D721Med (cell line): ENCODE measurements around the gene KRT7.

Source experiments
- DNase-seq: peaks from one replicate; pipeline ENCODE4 v3.0.0; 2011; ENCODE audit warnings: low spot score; ENCODE audit not compliant: insufficient read length
- FAIRE-seq: peaks from 2 replicates; lab custom pipeline; 2011; peaks lifted over from hg19 to GRCh38; lab: Jason Lieb, UNC
- TF ChIP-seq, protein P1 (sequence below): IDR thresholded peaks from 2 replicates; pipeline ENCODE4 v1.5.1; 2012; ENCODE audit warnings: mild to moderate bottlenecking, control low read depth; ENCODE audit not compliant: insufficient read depth; ENCODE audit errors: missing control alignments

The KRT7 gene

DNA sequence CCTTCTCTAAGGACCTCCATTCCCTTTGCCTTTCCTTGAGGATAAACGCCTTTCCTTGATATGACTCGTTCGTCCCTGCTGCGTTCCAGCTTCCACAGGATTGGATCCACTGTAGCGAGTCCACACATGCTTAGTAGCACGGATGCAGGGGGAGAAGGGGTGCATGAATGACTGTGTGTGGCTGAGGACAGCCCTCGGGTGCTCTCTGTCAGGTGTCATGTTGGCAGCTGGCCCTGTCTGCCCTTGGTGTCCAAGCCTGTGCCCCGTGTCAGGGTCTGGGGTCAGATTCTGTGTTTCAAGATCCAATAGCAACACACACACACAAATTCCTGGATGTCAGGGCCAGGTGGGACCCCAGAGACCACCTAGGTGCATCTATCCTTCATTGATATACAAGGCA is 23.7 kb upstream of the KRT7 start:
- FAIRE-seq (no peak), DNase-seq (no peak)
- TF ChIP-seq, protein P1, sequence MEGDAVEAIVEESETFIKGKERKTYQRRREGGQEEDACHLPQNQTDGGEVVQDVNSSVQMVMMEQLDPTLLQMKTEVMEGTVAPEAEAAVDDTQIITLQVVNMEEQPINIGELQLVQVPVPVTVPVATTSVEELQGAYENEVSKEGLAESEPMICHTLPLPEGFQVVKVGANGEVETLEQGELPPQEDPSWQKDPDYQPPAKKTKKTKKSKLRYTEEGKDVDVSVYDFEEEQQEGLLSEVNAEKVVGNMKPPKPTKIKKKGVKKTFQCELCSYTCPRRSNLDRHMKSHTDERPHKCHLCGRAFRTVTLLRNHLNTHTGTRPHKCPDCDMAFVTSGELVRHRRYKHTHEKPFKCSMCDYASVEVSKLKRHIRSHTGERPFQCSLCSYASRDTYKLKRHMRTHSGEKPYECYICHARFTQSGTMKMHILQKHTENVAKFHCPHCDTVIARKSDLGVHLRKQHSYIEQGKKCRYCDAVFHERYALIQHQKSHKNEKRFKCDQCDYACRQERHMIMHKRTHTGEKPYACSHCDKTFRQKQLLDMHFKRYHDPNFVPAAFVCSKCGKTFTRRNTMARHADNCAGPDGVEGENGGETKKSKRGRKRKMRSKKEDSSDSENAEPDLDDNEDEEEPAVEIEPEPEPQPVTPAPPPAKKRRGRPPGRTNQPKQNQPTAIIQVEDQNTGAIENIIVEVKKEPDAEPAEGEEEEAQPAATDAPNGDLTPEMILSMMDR = no peak

DNA sequence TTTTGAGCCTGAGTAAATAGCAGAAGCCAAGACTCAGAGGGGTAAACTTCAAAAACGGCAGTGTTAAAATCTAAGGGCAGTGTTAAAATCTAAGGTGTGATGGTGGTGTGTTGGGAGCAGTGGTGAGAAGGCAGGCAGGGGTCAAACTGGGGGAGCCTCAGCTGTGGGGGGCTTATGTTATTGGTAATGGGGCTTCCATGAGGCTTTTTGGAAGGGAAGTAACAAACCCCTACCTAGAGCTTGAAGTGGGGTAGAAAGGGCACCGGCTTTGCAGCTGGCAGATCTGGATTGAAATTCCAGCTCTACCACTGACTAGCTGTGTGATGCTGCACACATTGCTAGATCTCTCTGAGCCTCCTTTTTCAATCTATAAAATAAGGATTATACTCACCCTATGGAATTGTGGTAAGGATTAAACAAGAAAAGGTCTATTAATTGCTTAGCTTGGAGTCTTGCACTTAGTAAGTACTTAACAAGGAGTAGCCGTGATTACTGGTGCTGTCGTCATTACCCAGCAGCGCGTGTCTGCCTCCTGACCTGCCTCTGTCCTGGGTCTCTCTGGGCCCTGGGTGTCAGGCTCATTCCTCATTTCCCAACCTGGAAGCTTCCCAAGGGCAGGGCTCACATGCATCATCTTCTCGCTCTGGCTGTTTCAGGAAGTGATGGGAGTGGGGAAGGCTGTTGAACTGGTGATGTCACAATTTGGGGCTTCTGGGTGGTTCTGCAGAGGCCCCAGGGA is 22.7 kb upstream of the KRT7 start:
- peak; percentile 63 for DNase-seq
- no peak for FAIRE-seq
- TF ChIP-seq, protein P1 = no peak

DNA sequence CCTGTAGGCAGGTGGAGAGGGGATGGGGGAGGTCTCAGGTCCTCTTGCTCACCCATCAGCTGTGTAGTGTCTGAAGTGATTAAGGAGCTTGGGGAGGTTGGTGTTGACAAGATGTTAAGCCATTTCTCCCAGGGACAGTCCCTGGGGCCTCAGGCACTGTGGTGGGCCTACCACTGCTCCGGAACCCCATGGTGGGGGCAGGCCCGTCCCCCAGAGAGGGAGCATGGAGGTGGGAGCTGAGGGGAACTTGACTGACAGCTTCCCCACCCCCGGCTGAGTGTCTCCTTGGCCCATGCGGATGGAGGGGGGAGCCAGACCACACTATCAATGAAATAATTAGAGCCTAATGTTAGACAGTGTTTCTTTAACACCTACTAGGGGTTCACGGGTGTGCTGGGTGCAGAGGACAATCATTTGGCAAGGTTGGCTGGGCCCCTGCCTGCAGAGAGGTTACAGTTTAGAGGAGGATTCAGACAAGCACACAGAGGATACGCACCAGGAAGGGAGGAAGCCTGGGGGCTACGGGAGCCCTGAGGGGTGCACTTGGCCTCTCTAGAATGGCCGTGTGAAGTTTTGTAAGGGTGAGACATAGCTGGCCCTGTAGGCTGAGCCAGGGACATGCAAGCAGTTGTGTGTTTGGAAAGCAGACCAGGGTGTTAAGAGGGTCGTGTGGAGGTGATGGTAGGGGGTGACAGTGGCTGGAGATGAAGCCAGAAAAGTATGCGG is 22.0 kb upstream of the KRT7 start:
- TF ChIP-seq, protein P1 = no peak
- peak; percentile 17 for DNase-seq
- no peak for FAIRE-seq

DNA sequence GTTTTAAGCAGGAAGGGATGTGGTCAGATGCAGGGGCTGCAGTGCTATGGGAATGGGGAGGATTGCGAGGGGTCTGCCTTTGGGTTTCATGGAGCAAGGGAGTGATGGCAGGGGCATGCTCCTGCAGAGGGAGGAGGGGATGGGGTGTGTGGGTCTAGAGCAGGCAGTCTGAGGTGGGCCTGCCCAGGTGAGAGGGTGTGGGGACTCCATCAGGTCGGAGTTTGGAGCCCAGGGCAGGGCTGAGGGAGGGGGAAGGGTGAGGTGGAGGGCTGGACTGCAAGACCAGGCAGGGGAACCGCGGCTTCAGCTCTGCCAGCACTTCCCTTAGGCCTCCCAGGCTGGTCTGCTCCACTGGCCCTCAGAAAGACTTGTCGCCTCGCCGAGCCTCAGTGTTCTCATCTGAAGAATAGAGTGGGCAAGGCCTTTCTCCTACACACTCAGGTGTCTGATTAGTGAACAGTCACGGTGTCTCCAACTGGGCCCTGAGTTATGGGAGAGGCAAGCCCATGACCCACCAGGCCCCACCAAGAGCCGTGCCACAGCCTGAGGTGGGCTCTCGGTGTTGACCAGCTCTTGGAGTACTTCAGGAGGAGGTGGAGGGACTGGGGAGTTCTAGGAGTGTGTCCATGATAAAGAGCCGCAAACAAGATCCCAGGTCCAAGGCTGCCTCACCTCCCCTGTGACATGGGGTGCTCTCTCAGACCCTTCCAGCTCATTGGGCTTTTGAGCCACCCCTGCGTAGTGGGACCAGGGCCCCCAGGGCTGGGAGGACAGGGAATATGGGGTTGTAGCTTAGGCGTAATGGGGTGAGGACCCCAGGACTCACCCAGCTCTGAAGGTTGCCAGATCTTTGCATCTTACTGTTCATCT is 21.1 kb upstream of the KRT7 start:
- no peak for FAIRE-seq
- no peak for DNase-seq

DNA sequence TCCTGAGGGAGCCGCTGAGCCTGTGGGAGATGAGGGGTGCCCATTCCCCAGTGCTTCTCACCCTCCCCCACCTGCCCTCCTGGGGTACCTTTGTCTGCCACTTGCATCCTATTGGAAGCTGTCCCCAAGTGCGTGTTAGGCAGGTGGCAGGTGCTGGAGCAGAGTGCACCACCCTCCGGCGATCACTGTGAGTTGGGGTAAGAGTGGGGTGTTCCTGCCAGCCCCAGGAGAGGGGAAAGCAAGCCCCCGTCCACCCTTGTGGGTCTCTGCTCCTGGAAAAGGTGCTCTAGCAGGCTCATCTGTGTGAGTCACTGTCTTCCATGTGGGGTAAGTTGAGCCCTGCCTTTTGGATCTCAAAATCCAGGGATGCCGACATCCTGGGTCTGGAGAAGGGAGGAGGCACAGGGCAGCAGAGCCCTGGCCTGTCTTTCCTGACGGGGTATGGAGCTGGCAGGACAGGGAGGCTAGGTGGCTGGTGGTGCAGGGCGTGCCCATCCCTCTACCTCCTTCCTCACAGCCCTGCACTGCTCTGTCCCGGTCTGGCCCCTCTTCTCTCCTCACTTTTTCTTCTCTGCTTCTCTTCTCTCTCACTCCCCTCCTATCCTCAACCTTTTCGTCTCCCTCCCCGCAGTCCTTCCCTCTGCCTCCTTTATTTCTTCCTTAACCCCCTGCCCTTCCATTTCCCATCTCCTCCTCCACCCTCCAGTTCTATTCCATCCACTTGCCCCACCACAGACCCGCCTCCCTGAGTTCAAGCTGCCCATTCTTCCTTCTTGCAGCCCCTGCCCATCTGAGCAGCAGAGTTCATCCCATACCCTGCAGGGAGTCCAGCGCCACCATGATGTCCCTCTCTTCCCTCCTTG is 20.1 kb upstream of the KRT7 start:
- FAIRE-seq (no peak), DNase-seq (peak; percentile 12)
- TF ChIP-seq, protein P1 = no peak

More for the DNA sequence above, 21.1 kb upstream of the KRT7 start:
- TF ChIP-seq, protein P1 = no peak
